T-cell (primary cell): ENCODE data around the gene CT45A8. TPM values are rescaled to one million over a fixed set of nuclear protein-coding genes. Genes with fewer than 3 reads are reported as not detected.
"Not testable (repeated sequence)": the region's sequence is repeated elsewhere in the genome, so short reads cannot be mapped to it uniquely, and the experiment has no call there.

Experiments used
- ATAC-seq, 4 experiments: fragments of 200-7000 bp in 3 of 4; fragments of 150-1000 bp in 1 of 4; cut with Tn5 transposase; replicated peaks in 1 of 4; 1 replicate in 3 of 4; 2 replicates in 1 of 4; pipeline ENCODE4 v1.10.0; 2021; ENCODE audit warnings: moderate library complexity in 3 of 4, mild to moderate bottlenecking in 2 of 4, moderate number of reproducible peaks in 1 of 4
- CTCF ChIA-PET, 2 donors: fragments of 300-600 bp; sonication (Branson Sonifier 250); formaldehyde crosslinking; loops; one replicate each; lab custom pipeline; 2022; ENCODE audit warnings: antibody characterized with exemption in 2 of 2; lab: Charles Lee
- POLR2A ChIA-PET, 2 donors: fragments of 300-600 bp; sonication (Branson Sonifier 250); formaldehyde crosslinking; loops; one replicate each; lab custom pipeline; 2022; ENCODE audit warnings: antibody characterized with exemption in 2 of 2; lab: Charles Lee
- DNase-seq, 35 experiments: peaks; one replicate each; pipeline versions ENCODE4 v3.0.0 to v3.0.0-alpha.2; 2013 to 2023
- H3K27ac ChIP-seq: one replicate; pipeline ENCODE4 v1.5.1; 2013; ENCODE audit warnings: low read length
- H3K27me3 ChIP-seq, 2 experiments: replicated peaks in 1 of 2; 1 replicate in 1 of 2; 2 replicates in 1 of 2; pipeline versions ENCODE4 v1.6.1 to v1.7.0; 2013; ENCODE audit warnings: low read length in 1 of 2, mixed read lengths in 1 of 2; ENCODE audit not compliant: control insufficient read depth in 2 of 2, insufficient read depth in 2 of 2; ENCODE audit errors: extremely low read depth in 1 of 2
- H3K36me3 ChIP-seq, 2 donors: 1 replicate in 1 of 2; 2 replicates in 1 of 2; pipeline versions ENCODE4 v1.6.1 to v1.7.0; 2013; ENCODE audit warnings: low read length in 1 of 2; ENCODE audit not compliant: control insufficient read depth in 2 of 2, insufficient read depth in 1 of 2; ENCODE audit errors: extremely low read depth in 1 of 2
- H3K4me1 ChIP-seq, 2 experiments: 1 replicate in 1 of 2; 2 replicates in 1 of 2; pipeline versions ENCODE4 v1.6.1 to v1.7.0; 2013; ENCODE audit warnings: low read length in 2 of 2, mixed read lengths in 1 of 2; ENCODE audit not compliant: insufficient read depth in 2 of 2, control insufficient read depth in 1 of 2; ENCODE audit errors: extremely low read depth in 1 of 2
- H3K4me3 ChIP-seq, 2 donors: 1 replicate in 1 of 2; 2 replicates in 1 of 2; pipeline versions ENCODE4 v1.5.1 to v1.7.0; 2013; ENCODE audit warnings: mild to moderate bottlenecking in 2 of 2, low read length in 1 of 2, moderate library complexity in 1 of 2; ENCODE audit not compliant: control insufficient read depth in 1 of 2; ENCODE audit errors: extremely low read depth in 1 of 2
- H3K9me3 ChIP-seq: 2 replicates; pipeline ENCODE4 v1.7.0; 2013
- H3K27ac Mint-ChIP-seq, 2 donors: one replicate each; pipeline ENCODE4 v1.8.0; 2020 to 2021; ENCODE audit warnings: mild to moderate bottlenecking in 2 of 2, mixed read lengths in 2 of 2
- H3K27me3 Mint-ChIP-seq, 2 donors: one replicate each; pipeline ENCODE4 v1.8.0; 2021 to 2022; ENCODE audit warnings: mixed read lengths in 2 of 2
- H3K36me3 Mint-ChIP-seq: one replicate; pipeline ENCODE4 v1.8.0; 2021; ENCODE audit warnings: mixed read lengths
- H3K4me1 Mint-ChIP-seq, 3 donors: one replicate each; pipeline ENCODE4 v1.8.0; 2020 to 2022; ENCODE audit warnings: mixed read lengths in 3 of 3, mild to moderate bottlenecking in 1 of 3
- H3K4me3 Mint-ChIP-seq, 3 donors: one replicate each; pipeline ENCODE4 v1.8.0; 2020 to 2022; ENCODE audit warnings: mild to moderate bottlenecking in 3 of 3, mixed read lengths in 3 of 3, moderate library complexity in 3 of 3
- H3K9me3 Mint-ChIP-seq, 3 donors: one replicate each; pipeline ENCODE4 v1.8.0; 2020 to 2022; ENCODE audit warnings: mixed read lengths in 3 of 3
- WGBS: methylation state at CpG from one replicate; pipeline ENCODE4 v1.1.5; 2013; ENCODE audit warnings: missing lambda C conversion rate; ENCODE audit not compliant: insufficient coverage; 5-methylcytosine and 5-hydroxymethylcytosine counted together
- total RNA-seq, 35 experiments: library from RNA in 6 of 35; stranded (reverse) in 6 of 35; fragments of 120-200 nt in 1 of 35; gene quantifications; one replicate each; pipeline versions ENCODE4 v1.2.1 to v1.2.4 and lab custom pipeline; 2013 to 2026

CT45A8 gene
- total RNA-seq, 5 donors from 2014 or later (not counting 1 experiment from before 2014, with no cell fraction given), result not detected

- H3K27me3 Mint-ChIP-seq, H3K9me3 ChIP-seq, H3K4me3 Mint-ChIP-seq, DNase-seq, H3K27ac Mint-ChIP-seq, CTCF ChIA-PET, H3K4me1 ChIP-seq, H3K9me3 Mint-ChIP-seq, ATAC-seq, H3K36me3 ChIP-seq, H3K27me3 ChIP-seq, POLR2A ChIA-PET, H3K4me1 Mint-ChIP-seq, H3K4me3 ChIP-seq, H3K36me3 Mint-ChIP-seq, H3K27ac ChIP-seq: not testable (repeated sequence)
- no CpG with 5 or more reads among the region's 5 CpGs for WGBS
Observed at GRCh38 chrX:135882741-135883140, 28.4 kb upstream of the CT45A8 start.

GRCh38 chrX:135871712-135872111 is 17.4 kb upstream of the CT45A8 start, which contains the start of gene CT45A9:
Gene CT45A9 (minus strand): TSS chrX:135871812. CDS start chrX:135868061, 3,751 bp downstream.
- POLR2A ChIA-PET, ATAC-seq, H3K9me3 Mint-ChIP-seq, H3K36me3 ChIP-seq, H3K4me1 ChIP-seq, H3K27ac ChIP-seq, H3K36me3 Mint-ChIP-seq, H3K27me3 ChIP-seq, H3K27ac Mint-ChIP-seq, H3K4me1 Mint-ChIP-seq, H3K4me3 ChIP-seq, H3K9me3 ChIP-seq, H3K27me3 Mint-ChIP-seq, H3K4me3 Mint-ChIP-seq, CTCF ChIA-PET, DNase-seq: not testable (repeated sequence)
- no CpG with 5 or more reads among the region's 17 CpGs for WGBS

- H3K27me3 ChIP-seq, H3K4me1 Mint-ChIP-seq, H3K9me3 Mint-ChIP-seq, H3K4me1 ChIP-seq, H3K27ac ChIP-seq, DNase-seq, H3K27me3 Mint-ChIP-seq, H3K4me3 ChIP-seq, H3K27ac Mint-ChIP-seq, H3K36me3 ChIP-seq, ATAC-seq, CTCF ChIA-PET, H3K9me3 ChIP-seq, POLR2A ChIA-PET, H3K36me3 Mint-ChIP-seq, H3K4me3 Mint-ChIP-seq: not testable (repeated sequence)
- no CpG with 5 or more reads among the region's 17 CpGs for WGBS
Observed at GRCh38 chrX:135837180-135837579, 17.2 kb downstream of the CT45A8 start, which contains the start of gene CT45A7. Gene CT45A7 (minus strand): TSS chrX:135837280. CDS start chrX:135833533, 3,747 bp downstream.

- CTCF ChIA-PET, H3K4me1 ChIP-seq, H3K4me1 Mint-ChIP-seq, H3K4me3 ChIP-seq, H3K27me3 Mint-ChIP-seq, H3K9me3 Mint-ChIP-seq, POLR2A ChIA-PET, H3K9me3 ChIP-seq, H3K27me3 ChIP-seq, DNase-seq, ATAC-seq, H3K4me3 Mint-ChIP-seq, H3K36me3 Mint-ChIP-seq, H3K36me3 ChIP-seq, H3K27ac Mint-ChIP-seq, H3K27ac ChIP-seq: not testable (repeated sequence)
- no CpG with 5 or more reads among the region's 17 CpGs for WGBS
Observed at GRCh38 chrX:135819912-135820311, 34.4 kb downstream of the CT45A8 start, which contains the start of gene CT45A2. Gene CT45A2 (minus strand): TSS chrX:135820012. CDS start chrX:135816265, 3,747 bp downstream.

GRCh38 chrX:135802687-135803086 is 51.7 kb downstream of the CT45A8 start, which contains the start of gene CT45A6:
Gene CT45A6 (minus strand): TSS chrX:135802787. CDS start chrX:135798993, 3,794 bp downstream.
- H3K27me3 ChIP-seq, H3K27ac ChIP-seq, DNase-seq, POLR2A ChIA-PET, CTCF ChIA-PET, H3K27me3 Mint-ChIP-seq, H3K4me3 ChIP-seq, H3K4me1 Mint-ChIP-seq, ATAC-seq, H3K9me3 Mint-ChIP-seq, H3K36me3 Mint-ChIP-seq, H3K36me3 ChIP-seq, H3K9me3 ChIP-seq, H3K4me3 Mint-ChIP-seq, H3K27ac Mint-ChIP-seq, H3K4me1 ChIP-seq: not testable (repeated sequence)
- no CpG with 5 or more reads among the region's 16 CpGs for WGBS

Other genes starting within 250 kb of the CT45A8 start
- not detected for gene CT45A1, start 140.9 kb downstream of the CT45A8 start, total RNA-seq
- gene CT45A3, start 86.3 kb downstream of the CT45A8 start, total RNA-seq, result not detected
- gene CT45A5, start 69.0 kb downstream of the CT45A8 start, total RNA-seq, result not detected
- not detected for gene CT45A6, start 51.8 kb downstream of the CT45A8 start, total RNA-seq
- gene CT45A2, start 34.5 kb downstream of the CT45A8 start, total RNA-seq, result not detected
- not detected for gene CT45A7, start 17.3 kb downstream of the CT45A8 start, total RNA-seq
- not detected for gene CT45A9, start 17.3 kb upstream of the CT45A8 start, total RNA-seq
- not detected for gene CT45A10, start 38.9 kb upstream of the CT45A8 start, total RNA-seq
- gene SAGE1, start 39.2 kb upstream of the CT45A8 start, total RNA-seq, result not detected
- 10 to 100 TPM; 21.1 to 27.7 (median 23.5) TPM for gene MMGT1, start 119.5 kb upstream of the CT45A8 start, total RNA-seq
- 10 to 100 TPM; 15.5 to 23.9 (median 17.3) TPM for gene SLC9A6, start 130.9 kb upstream of the CT45A8 start, total RNA-seq